Activated T-cell treated with anti-CD3 and anti-CD28 coated beads, Interleukin-2, amount 50 U/mL, for 72 hours (primary cell): ENCODE data around the gene BORCS6. TPM values are rescaled to one million over a fixed set of nuclear protein-coding genes. Genes with fewer than 3 reads are reported as not detected.

Experiments used
- ATAC-seq, 2 donors: fragments of 150-1000 bp; cut with Tn5 transposase; replicated peaks in 1 of 2; 2 replicates each; pipeline ENCODE4 v1.10.0; 2021; ENCODE audit warnings: moderate library complexity in 2 of 2, mild to moderate bottlenecking in 1 of 2
- DNase-seq, 2 donors: peaks; one replicate each; pipeline ENCODE4 v3.0.0; 2021 to 2022; ENCODE audit warnings: mixed read lengths in 1 of 2
- H3K27ac Mint-ChIP-seq: one replicate; pipeline ENCODE4 v1.8.0; 2022; ENCODE audit warnings: mild to moderate bottlenecking, moderate library complexity, mixed read lengths
- H3K27me3 Mint-ChIP-seq: one replicate; pipeline ENCODE4 v1.8.0; 2022; ENCODE audit warnings: low read depth, mixed read lengths
- H3K36me3 Mint-ChIP-seq, 2 donors: one replicate each; pipeline ENCODE4 v1.8.0; 2022; ENCODE audit warnings: mixed read lengths in 2 of 2, mild to moderate bottlenecking in 1 of 2; ENCODE audit not compliant: insufficient read depth in 2 of 2
- H3K4me1 Mint-ChIP-seq: one replicate; pipeline ENCODE4 v1.8.0; 2022; ENCODE audit warnings: low read depth, mixed read lengths
- H3K4me3 Mint-ChIP-seq, 2 donors: one replicate each; pipeline ENCODE4 v1.8.0; 2022; ENCODE audit warnings: mild to moderate bottlenecking in 2 of 2, mixed read lengths in 2 of 2, moderate library complexity in 2 of 2
- H3K9me3 Mint-ChIP-seq, 2 donors: one replicate each; pipeline ENCODE4 v1.8.0; 2022; ENCODE audit warnings: mixed read lengths in 2 of 2
- total RNA-seq, 2 donors: library from RNA; stranded (reverse); gene quantifications; one replicate each; pipeline ENCODE4 v1.2.3, GENCODE V29; 2022

The BORCS6 gene
- total RNA-seq, 2 donors from 2014 or later: 9.6 TPM

GRCh38 chr17:8160224-8160577, 29.8 kb downstream of the BORCS6 start:
- Mint-ChIP-seq H3K9me3 (no peaks in the 10 kb centered on the region), H3K27ac (peak overlapping the region; percentile 27), H3K36me3 (peaks cover 3 to 22% of the 10 kb centered on the region in 2 donors), H3K4me1 (peaks cover 60% of the 10 kb centered on the region), H3K4me3 (peak overlapping the region; percentile 11 to 88), H3K27me3 (no peaks in the 10 kb centered on the region)
- DNase-seq (no peak), ATAC-seq (no peak)

GRCh38 chr17:8159459-8160223, 30.3 kb downstream of the BORCS6 start:
- H3K27me3 Mint-ChIP-seq: no peaks in the 10 kb centered on the region
- peaks cover 3 to 22% of the 10 kb centered on the region in 2 donors for H3K36me3 Mint-ChIP-seq
- H3K4me3 Mint-ChIP-seq: peak overlapping the region; percentile 36 to 56
- no peak for DNase-seq
- no peaks in the 10 kb centered on the region for H3K9me3 Mint-ChIP-seq
- no peak for ATAC-seq
- H3K27ac Mint-ChIP-seq: peak overlapping the region; percentile 27
- H3K4me1 Mint-ChIP-seq: peaks cover 55% of the 10 kb centered on the region

GRCh38 chr17:8159032-8159400, 31.0 kb downstream of the BORCS6 start:
- peak overlapping the region; percentile 55 for H3K27ac Mint-ChIP-seq
- H3K27me3 Mint-ChIP-seq: no peaks in the 10 kb centered on the region
- peaks cover 49% of the 10 kb centered on the region for H3K4me1 Mint-ChIP-seq
- DNase-seq: no peak
- ATAC-seq: no peak
- peaks cover 3 to 22% of the 10 kb centered on the region in 2 donors for H3K36me3 Mint-ChIP-seq
- no peaks in the 10 kb centered on the region for H3K9me3 Mint-ChIP-seq
- peak overlapping the region; percentile 62 to 64 for H3K4me3 Mint-ChIP-seq

- no peaks in the 10 kb centered on the region for H3K9me3 Mint-ChIP-seq
- peak overlapping the region; percentile 62 to 64 for H3K4me3 Mint-ChIP-seq
- H3K4me1 Mint-ChIP-seq: peaks cover 43% of the 10 kb centered on the region
- H3K27ac Mint-ChIP-seq: peak overlapping the region; percentile 55
- no peaks in the 10 kb centered on the region for H3K27me3 Mint-ChIP-seq
- peaks cover 3 to 22% of the 10 kb centered on the region in 2 donors for H3K36me3 Mint-ChIP-seq
- DNase-seq: peak; percentile 90 to 92
- no peak for ATAC-seq
These were observed 31.5 kb downstream of the BORCS6 start for GRCh38 chr17:8158267-8159031.

GRCh38 chr17:8156246-8156992, 33.6 kb downstream of the BORCS6 start:
- Mint-ChIP-seq H3K27me3 (no peaks in the 10 kb centered on the region), H3K9me3 (no peaks in the 10 kb centered on the region), H3K36me3 (peaks cover 3 to 20% of the 10 kb centered on the region in 2 donors), H3K27ac (no peak overlapping the region), H3K4me1 (peaks cover 38% of the 10 kb centered on the region), H3K4me3 (no peak overlapping the region)
- peak; percentile 100 for DNase-seq
- ATAC-seq: peak; percentile 81 to 84

GRCh38 chr17:8155996-8156245, 34.1 kb downstream of the BORCS6 start:
- Mint-ChIP-seq H3K4me1 (peaks cover 35% of the 10 kb centered on the region), H3K4me3 (no peak overlapping the region), H3K27me3 (no peaks in the 10 kb centered on the region), H3K9me3 (no peaks in the 10 kb centered on the region), H3K36me3 (peaks cover 3 to 18% of the 10 kb centered on the region in 2 donors), H3K27ac (no peak overlapping the region)
- ATAC-seq (no peak), DNase-seq (no peak)

GRCh38 chr17:8155231-8155995, 34.6 kb downstream of the BORCS6 start:
- Mint-ChIP-seq H3K27ac (no peak overlapping the region), H3K36me3 (peaks cover 3 to 18% of the 10 kb centered on the region in 2 donors), H3K27me3 (no peaks in the 10 kb centered on the region), H3K4me1 (peaks cover 30% of the 10 kb centered on the region), H3K9me3 (no peaks in the 10 kb centered on the region), H3K4me3 (no peak overlapping the region)
- no peak for DNase-seq
- ATAC-seq: no peak

- Mint-ChIP-seq H3K4me1 (peaks cover 23% of the 10 kb centered on the region), H3K36me3 (peaks cover 3 to 13% of the 10 kb centered on the region in 2 donors), H3K27ac (peak overlapping the region; percentile 14), H3K27me3 (no peaks in the 10 kb centered on the region), H3K9me3 (no peaks in the 10 kb centered on the region), H3K4me3 (no peak overlapping the region)
- no peak for ATAC-seq
- no peak for DNase-seq
These were observed 35.3 kb downstream of the BORCS6 start for GRCh38 chr17:8154608-8155155.

GRCh38 chr17:8153957-8154607, 35.9 kb downstream of the BORCS6 start:
- Mint-ChIP-seq H3K27ac (peak overlapping the region; percentile 44), H3K9me3 (no peaks in the 10 kb centered on the region), H3K4me3 (no peak overlapping the region), H3K27me3 (no peaks in the 10 kb centered on the region), H3K4me1 (peaks cover 21% of the 10 kb centered on the region), H3K36me3 (peaks cover 3 to 14% of the 10 kb centered on the region in 2 donors)
- ATAC-seq (peak in 1 of 2 donors; percentile 13), DNase-seq (peak; percentile 87 to 94)

- H3K9me3 Mint-ChIP-seq: no peaks in the 10 kb centered on the region
- H3K27ac Mint-ChIP-seq: peak overlapping the region; percentile 82
- no peak overlapping the region for H3K4me3 Mint-ChIP-seq
- no peak for ATAC-seq
- peak; percentile 49 to 66 for DNase-seq
- H3K36me3 Mint-ChIP-seq: peaks cover under 1 to 14% of the 10 kb centered on the region in 2 donors
- peaks cover 16% of the 10 kb centered on the region for H3K4me1 Mint-ChIP-seq
- H3K27me3 Mint-ChIP-seq: no peaks in the 10 kb centered on the region
These were observed 36.4 kb downstream of the BORCS6 start for GRCh38 chr17:8153525-8153956.

GRCh38 chr17:8153031-8153451, 36.9 kb downstream of the BORCS6 start:
- ATAC-seq: no peak
- no peak overlapping the region for H3K4me3 Mint-ChIP-seq
- H3K27ac Mint-ChIP-seq: peak overlapping the region; percentile 82
- no peaks in the 10 kb centered on the region for H3K27me3 Mint-ChIP-seq
- peaks cover 11% of the 10 kb centered on the region for H3K4me1 Mint-ChIP-seq
- DNase-seq: no peak
- H3K9me3 Mint-ChIP-seq: no peaks in the 10 kb centered on the region
- peaks cover 0 to 12% of the 10 kb centered on the region in 2 donors for H3K36me3 Mint-ChIP-seq
